Neural progenitor cell (in vitro differentiated cells): Measurements from ENCODE around the gene DNER. TPM values are rescaled to one million over a fixed set of nuclear protein-coding genes. Genes with fewer than 3 reads are reported as not detected.

Experiments
- DNase-seq: peaks from one replicate; pipeline ENCODE4 v3.0.0-alpha.2; 2016; ENCODE audit warnings: low spot score
- H2AFZ ChIP-seq: fragments of 200-600 bp; sonication (generic); replicated peaks from 2 replicates; pipeline ENCODE4 v1.6.1; 2016; ENCODE audit warnings: antibody characterized with exemption
- H3F3A ChIP-seq: fragments of 200-600 bp; sonication (generic); 2 replicates; pipeline ENCODE4 v1.6.1; 2016; ENCODE audit warnings: antibody characterized with exemption, low read depth
- H3K27ac ChIP-seq: fragments of 200-600 bp; sonication (generic); 2 replicates; pipeline ENCODE4 v1.5.1; 2016; ENCODE audit warnings: mild to moderate bottlenecking
- H3K27me3 ChIP-seq: fragments of 200-600 bp; sonication (generic); 2 replicates; pipeline ENCODE4 v1.6.1; 2016; ENCODE audit warnings: mild to moderate bottlenecking, moderate library complexity
- H3K36me3 ChIP-seq: fragments of 200-600 bp; sonication (generic); 2 replicates; pipeline ENCODE4 v1.5.1; 2016
- H3K4me1 ChIP-seq: fragments of 200-600 bp; sonication (generic); 2 replicates; pipeline ENCODE4 v1.6.1; 2016; ENCODE audit warnings: mixed run types
- H3K4me2 ChIP-seq: fragments of 200-600 bp; sonication (generic); 2 replicates; pipeline ENCODE4 v1.6.1; 2016
- H3K4me3 ChIP-seq: fragments of 200-600 bp; sonication (generic); 2 replicates; pipeline ENCODE4 v1.5.1; 2016
- H3K79me2 ChIP-seq: fragments of 200-600 bp; sonication (generic); 2 replicates; pipeline ENCODE4 v1.6.1; 2016; ENCODE audit warnings: low read depth
- H3K9ac ChIP-seq: fragments of 200-600 bp; sonication (generic); 2 replicates; pipeline ENCODE4 v1.6.1; 2016
- H3K9me3 ChIP-seq: fragments of 200-600 bp; sonication (generic); 2 replicates; pipeline ENCODE4 v1.5.1; 2016; ENCODE audit warnings: low read depth
- H4K20me1 ChIP-seq: fragments of 200-600 bp; sonication (generic); 2 replicates; pipeline ENCODE4 v1.6.1; 2016; ENCODE audit warnings: low read depth
- H3K27ac Mint-ChIP-seq: 3 replicates; pipeline ENCODE4 v1.8.0; 2021; ENCODE audit warnings: mixed read lengths
- H3K27me3 Mint-ChIP-seq: 2 replicates; pipeline ENCODE4 v1.8.0; 2022; ENCODE audit warnings: low read depth, mild to moderate bottlenecking, inconsistent platforms, moderate library complexity, mixed read lengths; ENCODE audit not compliant: insufficient read depth
- H3K36me3 Mint-ChIP-seq: 3 replicates; pipeline ENCODE4 v1.8.0; 2021; ENCODE audit warnings: mixed read lengths
- H3K4me1 Mint-ChIP-seq: 3 replicates; pipeline ENCODE4 v1.8.0; 2021; ENCODE audit warnings: mixed read lengths
- H3K4me3 Mint-ChIP-seq: 3 replicates; pipeline ENCODE4 v1.8.0; 2021; ENCODE audit warnings: mild to moderate bottlenecking, moderate library complexity, mixed read lengths
- H3K9me3 Mint-ChIP-seq: 3 replicates; pipeline ENCODE4 v1.8.0; 2020; ENCODE audit warnings: mixed read lengths
- EZH2 ChIP-seq: fragments of 200-600 bp; sonication (generic); IDR thresholded peaks from 2 replicates; pipeline ENCODE4 v1.6.1; 2017; ENCODE audit warnings: antibody characterized with exemption, mild to moderate bottlenecking, moderate library complexity
- EZH2phosphoT487 ChIP-seq: fragments of 200-600 bp; sonication (generic); IDR thresholded peaks from 2 replicates; pipeline ENCODE4 v1.6.1; 2017; ENCODE audit warnings: antibody characterized with exemption
- total RNA-seq: library from RNA; depleted of rRNA; stranded (reverse); fragments of >200 nt; gene quantifications from 2 replicates; pipeline ENCODE4 v1.2.3, GENCODE V29; 2015; ENCODE audit warnings: low replicate concordance
- TF ChIP-seq, protein P1 (sequence below): fragments of 200-600 bp; sonication (generic); IDR thresholded peaks from 2 replicates; pipeline ENCODE4 v1.5.1; 2017; ENCODE audit warnings: antibody characterized with exemption, mild to moderate bottlenecking

DNER gene
- total RNA-seq, 1 donor from 2014 or later: 0.97 TPM

DNA sequence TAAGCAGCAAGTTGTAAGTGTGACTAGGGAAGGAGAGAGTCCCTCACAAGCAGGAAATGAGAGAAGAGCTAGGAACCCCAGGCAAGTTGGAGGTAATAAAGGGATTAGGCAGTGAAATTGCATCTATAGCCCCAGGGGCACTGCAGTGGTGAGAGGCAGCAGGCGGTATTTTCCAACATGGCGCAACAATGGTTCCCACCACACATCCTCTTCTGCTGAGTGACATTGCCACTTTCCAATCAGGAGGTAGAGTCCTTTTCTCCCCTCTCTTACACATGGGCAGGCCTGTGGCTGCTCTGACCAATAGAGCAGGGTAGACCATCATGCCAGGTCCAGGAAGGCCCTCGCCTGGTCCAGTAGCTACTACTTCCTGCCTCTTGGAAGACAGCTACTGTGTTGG is 86.6 kb downstream of the DNER start:
- H3K4me1 ChIP-seq: peaks cover 5% of the 10 kb centered on the region
- Mint-ChIP-seq H3K4me1 (peaks cover 4% of the 10 kb centered on the region), H3K27ac (no peak overlapping the region), H3K9me3 (no peaks in the 10 kb centered on the region), H3K4me3 (no peak overlapping the region), H3K27me3 (no peaks in the 10 kb centered on the region), H3K36me3 (no peaks in the 10 kb centered on the region)
- TF ChIP-seq EZH2phosphoT487 (no peak), EZH2 (no peak)
- TF ChIP-seq, protein P1, sequence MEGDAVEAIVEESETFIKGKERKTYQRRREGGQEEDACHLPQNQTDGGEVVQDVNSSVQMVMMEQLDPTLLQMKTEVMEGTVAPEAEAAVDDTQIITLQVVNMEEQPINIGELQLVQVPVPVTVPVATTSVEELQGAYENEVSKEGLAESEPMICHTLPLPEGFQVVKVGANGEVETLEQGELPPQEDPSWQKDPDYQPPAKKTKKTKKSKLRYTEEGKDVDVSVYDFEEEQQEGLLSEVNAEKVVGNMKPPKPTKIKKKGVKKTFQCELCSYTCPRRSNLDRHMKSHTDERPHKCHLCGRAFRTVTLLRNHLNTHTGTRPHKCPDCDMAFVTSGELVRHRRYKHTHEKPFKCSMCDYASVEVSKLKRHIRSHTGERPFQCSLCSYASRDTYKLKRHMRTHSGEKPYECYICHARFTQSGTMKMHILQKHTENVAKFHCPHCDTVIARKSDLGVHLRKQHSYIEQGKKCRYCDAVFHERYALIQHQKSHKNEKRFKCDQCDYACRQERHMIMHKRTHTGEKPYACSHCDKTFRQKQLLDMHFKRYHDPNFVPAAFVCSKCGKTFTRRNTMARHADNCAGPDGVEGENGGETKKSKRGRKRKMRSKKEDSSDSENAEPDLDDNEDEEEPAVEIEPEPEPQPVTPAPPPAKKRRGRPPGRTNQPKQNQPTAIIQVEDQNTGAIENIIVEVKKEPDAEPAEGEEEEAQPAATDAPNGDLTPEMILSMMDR: no peak
- no peak for DNase-seq
- H3K4me3 ChIP-seq: no peak overlapping the region
- no peaks in the 10 kb centered on the region for H3K27me3 ChIP-seq
- H3K36me3 ChIP-seq: no peaks in the 10 kb centered on the region
- no peak overlapping the region for H3K9ac ChIP-seq
- H3F3A ChIP-seq: no peaks in the 10 kb centered on the region
- no peak overlapping the region for H3K4me2 ChIP-seq
- no peaks in the 10 kb centered on the region for H3K79me2 ChIP-seq
- H2AFZ ChIP-seq: no peak overlapping the region
- H3K9me3 ChIP-seq: no peaks in the 10 kb centered on the region
- no peak overlapping the region for H3K27ac ChIP-seq
- no peaks in the 10 kb centered on the region for H4K20me1 ChIP-seq

DNA sequence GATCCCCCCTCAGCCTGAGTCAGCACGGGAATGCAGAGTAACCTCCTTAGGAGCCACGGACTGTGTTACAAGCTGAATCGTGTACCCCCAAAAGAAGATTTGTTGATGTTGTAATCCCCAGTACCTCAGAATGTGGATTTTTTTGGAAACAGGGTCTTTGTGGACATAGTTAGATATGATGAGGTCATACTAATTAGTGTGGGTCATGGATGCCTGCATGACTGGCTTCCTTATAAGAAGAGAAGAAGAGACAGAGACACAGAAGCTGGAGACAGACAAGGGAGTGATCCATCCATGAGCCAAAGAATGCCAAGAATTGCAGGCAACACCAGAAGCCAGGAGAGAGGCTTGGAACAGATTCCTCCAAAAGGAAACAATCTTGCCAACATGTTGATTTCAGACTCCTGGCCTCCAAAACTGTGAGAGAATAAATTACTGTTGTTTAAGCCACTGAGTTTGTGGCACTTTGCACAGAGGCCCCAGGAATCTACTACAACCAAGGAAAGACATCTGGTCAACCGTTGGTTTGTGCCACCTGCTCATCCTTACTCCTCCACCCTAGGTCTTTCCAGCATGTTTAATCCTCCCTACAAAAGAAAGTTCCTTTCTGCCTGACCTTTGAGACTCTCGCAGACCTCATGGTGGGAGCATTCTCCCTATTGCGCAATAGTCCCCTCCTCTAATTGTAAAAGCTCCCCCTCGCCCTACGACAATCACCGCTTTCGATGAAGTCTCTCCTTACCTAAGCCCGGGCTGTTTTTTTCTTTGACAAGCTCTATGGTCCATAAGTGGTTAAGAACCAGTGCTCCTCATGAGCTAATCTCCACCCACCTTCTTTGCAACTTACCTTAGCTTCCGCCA is 91.6 kb downstream of the DNER start:
- Mint-ChIP-seq H3K27ac (no peak overlapping the region), H3K4me3 (no peak overlapping the region), H3K36me3 (peaks cover 2% of the 10 kb centered on the region), H3K4me1 (peaks cover 19% of the 10 kb centered on the region), H3K9me3 (no peaks in the 10 kb centered on the region), H3K27me3 (no peaks in the 10 kb centered on the region)
- H3K27ac ChIP-seq: no peak overlapping the region
- H3K4me2 ChIP-seq: no peak overlapping the region
- no peaks in the 10 kb centered on the region for H3K79me2 ChIP-seq
- H4K20me1 ChIP-seq: no peaks in the 10 kb centered on the region
- no peak for DNase-seq
- TF ChIP-seq, protein P1: no peak
- TF ChIP-seq EZH2phosphoT487 (no peak), EZH2 (no peak)
- H3K4me1 ChIP-seq: peaks cover 5% of the 10 kb centered on the region
- no peak overlapping the region for H3K9ac ChIP-seq
- H3K4me3 ChIP-seq: no peak overlapping the region
- no peaks in the 10 kb centered on the region for H3K27me3 ChIP-seq
- H3K36me3 ChIP-seq: no peaks in the 10 kb centered on the region
- H3K9me3 ChIP-seq: no peaks in the 10 kb centered on the region
- no peak overlapping the region for H2AFZ ChIP-seq
- no peaks in the 10 kb centered on the region for H3F3A ChIP-seq

DNA sequence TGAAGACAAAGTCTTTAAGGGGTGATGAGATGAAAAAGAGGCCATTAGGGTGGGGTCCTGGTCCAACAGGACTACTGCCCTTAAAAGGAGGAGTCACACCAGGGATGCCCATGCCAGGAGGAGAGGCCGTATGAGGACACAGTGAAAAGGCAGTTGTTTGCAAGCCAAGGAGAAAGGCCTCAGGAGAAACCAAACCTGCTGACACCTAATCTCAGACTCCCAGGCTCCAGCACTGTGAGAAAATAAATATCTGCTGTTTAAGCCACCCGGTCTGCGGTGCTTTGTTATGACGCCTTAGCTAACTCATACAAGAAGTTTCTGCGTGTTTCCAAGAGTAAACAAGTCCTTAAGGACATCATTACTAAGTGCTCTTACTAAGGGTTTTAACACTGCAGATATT is 93.6 kb downstream of the DNER start:
- Mint-ChIP-seq H3K27ac (no peak overlapping the region), H3K4me3 (no peak overlapping the region), H3K9me3 (no peaks in the 10 kb centered on the region), H3K36me3 (peaks cover 2% of the 10 kb centered on the region), H3K27me3 (no peaks in the 10 kb centered on the region), H3K4me1 (peaks cover 19% of the 10 kb centered on the region)
- H3F3A ChIP-seq: no peaks in the 10 kb centered on the region
- no peak overlapping the region for H3K4me3 ChIP-seq
- no peak for DNase-seq
- TF ChIP-seq EZH2phosphoT487 (no peak), EZH2 (no peak)
- TF ChIP-seq, protein P1: no peak
- H3K27me3 ChIP-seq: no peaks in the 10 kb centered on the region
- no peaks in the 10 kb centered on the region for H3K36me3 ChIP-seq
- H3K79me2 ChIP-seq: no peaks in the 10 kb centered on the region
- H3K4me2 ChIP-seq: no peak overlapping the region
- no peak overlapping the region for H3K9ac ChIP-seq
- H2AFZ ChIP-seq: no peak overlapping the region
- no peak overlapping the region for H3K27ac ChIP-seq
- no peaks in the 10 kb centered on the region for H3K9me3 ChIP-seq
- H4K20me1 ChIP-seq: no peaks in the 10 kb centered on the region
- H3K4me1 ChIP-seq: peaks cover 5% of the 10 kb centered on the region
